Ascending aorta (tissue), 2 donors: ENCODE measurements around the gene CDC5L. TPM values are rescaled to one million over a fixed set of nuclear protein-coding genes. Genes with fewer than 3 reads are reported as not detected.
A peak's percentile ranks its signal among the peaks of the same experiment; 100 is the strongest.

Experiments used
- DNase-seq, 2 donors: peaks; one replicate each; pipeline ENCODE4 v3.0.0-alpha.2; 2019; ENCODE audit warnings: low spot score in 2 of 2
- H3K27ac ChIP-seq, 2 donors: fragments of 200-600 bp; sonication (generic); one replicate each; pipeline ENCODE4 v1.5.1; 2016 to 2017; ENCODE audit warnings: mild to moderate bottlenecking in 1 of 2
- H3K27me3 ChIP-seq: fragments of 200-600 bp; sonication (generic); one replicate; pipeline ENCODE4 v1.5.1; 2017
- H3K36me3 ChIP-seq, 2 donors: fragments of 200-600 bp; sonication (generic); one replicate each; pipeline ENCODE4 v1.5.1; 2016
- H3K4me1 ChIP-seq, 2 donors: fragments of 200-600 bp; sonication (generic); one replicate each; pipeline ENCODE4 v1.5.1; 2016 to 2017; ENCODE audit warnings: mild to moderate bottlenecking in 1 of 2
- H3K4me3 ChIP-seq, 2 donors: fragments of 200-600 bp; sonication (generic); one replicate each; pipeline ENCODE4 v1.5.1; 2016 to 2017; ENCODE audit warnings: mild to moderate bottlenecking in 1 of 2
- H3K9me3 ChIP-seq, 2 donors: fragments of 200-600 bp; sonication (generic); one replicate each; pipeline ENCODE4 v1.5.1; 2016
- CTCF ChIP-seq, 3 experiments: fragments of 200-600 bp in 2 of 3; fragments of 450-650 bp in 1 of 3; sonication (generic) in 2 of 3; IDR thresholded peaks; one replicate each; pipeline ENCODE4 v1.5.1; 2016 to 2019; ENCODE audit warnings: antibody characterized with exemption in 3 of 3, mild to moderate bottlenecking in 1 of 3, moderate library complexity in 1 of 3
- intact Hi-C: fragments of 100-400 bp; cut with DNase I; formaldehyde crosslinking; loops from one replicate; pipeline ENCODE4 v1.15.1; 2023
- total RNA-seq: library from RNA; depleted of rRNA; stranded (reverse); fragments of >200 nt; gene quantifications from one replicate; pipeline ENCODE4 v1.1.0, GENCODE V29; 2016

CDC5L gene
- total RNA-seq, 1 donor from 2014 or later: 10.9 TPM

GRCh38 chr6:44487002-44487401, 99.5 kb downstream of the CDC5L start:
- H3K27me3 ChIP-seq: no peaks in the 10 kb centered on the region
- peaks cover 3 to 5% of the 10 kb centered on the region in 2 donors for H3K4me1 ChIP-seq
- no peak overlapping the region for H3K27ac ChIP-seq
- no peak for TF ChIP-seq CTCF (IDR thresholded peaks at IDR 0.05)
- intact Hi-C loops: no loop called here
- H3K36me3 ChIP-seq: no peaks in the 10 kb centered on the region
- H3K4me3 ChIP-seq: no peak overlapping the region
- no peaks in the 10 kb centered on the region for H3K9me3 ChIP-seq
- DNase-seq: no peak

- intact Hi-C loops: no loop called here
Observed at GRCh38 chr6:44487586-44487985, 100.1 kb downstream of the CDC5L start.

GRCh38 chr6:44489910-44490604, 102.6 kb downstream of the CDC5L start:
- no peaks in the 10 kb centered on the region for H3K27me3 ChIP-seq
- DNase-seq: peak in 1 of 2 donors; percentile 74
- intact Hi-C loops: no loop called here
- TF ChIP-seq CTCF (IDR thresholded peaks at IDR 0.05): no peak
- no peaks in the 10 kb centered on the region for H3K36me3 ChIP-seq
- H3K9me3 ChIP-seq: no peaks in the 10 kb centered on the region
- peaks cover 3 to 5% of the 10 kb centered on the region in 2 donors for H3K4me1 ChIP-seq
- H3K27ac ChIP-seq: peak overlapping the region; percentile 30 to 52
- H3K4me3 ChIP-seq: peak overlapping the region in 1 of 2 donors; percentile 36

More at GRCh38 chr6:44487586-44487985, 100.1 kb downstream of the CDC5L start:
- Histone ChIP-seq H3K27me3 (no peaks in the 10 kb centered on the region), H3K27ac (no peak overlapping the region), H3K4me1 (peaks cover 3 to 5% of the 10 kb centered on the region in 2 donors), H3K4me3 (no peak overlapping the region), H3K9me3 (no peaks in the 10 kb centered on the region), H3K36me3 (no peaks in the 10 kb centered on the region)
- no peak for DNase-seq
- no peak for TF ChIP-seq CTCF (IDR thresholded peaks at IDR 0.05)

GRCh38 chr6:44493132-44493531, 105.6 kb downstream of the CDC5L start:
- Histone ChIP-seq H3K4me1 (peaks cover 3 to 5% of the 10 kb centered on the region in 2 donors), H3K9me3 (no peaks in the 10 kb centered on the region), H3K27ac (no peak overlapping the region), H3K4me3 (no peak overlapping the region), H3K36me3 (no peaks in the 10 kb centered on the region), H3K27me3 (no peaks in the 10 kb centered on the region)
- intact Hi-C loops: no loop called here
- no peak for DNase-seq
- TF ChIP-seq CTCF (IDR thresholded peaks at IDR 0.05): no peak

GRCh38 chr6:44493593-44493992, 106.1 kb downstream of the CDC5L start:
- no peak for DNase-seq
- H3K27ac ChIP-seq: no peak overlapping the region
- H3K4me1 ChIP-seq: peaks cover 3 to 5% of the 10 kb centered on the region in 2 donors
- intact Hi-C loops: no loop called here
- no peak for TF ChIP-seq CTCF (IDR thresholded peaks at IDR 0.05)
- no peak overlapping the region for H3K4me3 ChIP-seq
- H3K9me3 ChIP-seq: no peaks in the 10 kb centered on the region
- no peaks in the 10 kb centered on the region for H3K36me3 ChIP-seq
- no peaks in the 10 kb centered on the region for H3K27me3 ChIP-seq
